ENCODE results near the gene ADAT3. TPM values are rescaled to one million over a fixed set of nuclear protein-coding genes. Genes with fewer than 3 reads are reported as not detected.

ADAT3 gene
- total and polyA plus RNA-seq, 8 donors = 4.2 to 75.9 (median 6.3) TPM

DNA sequence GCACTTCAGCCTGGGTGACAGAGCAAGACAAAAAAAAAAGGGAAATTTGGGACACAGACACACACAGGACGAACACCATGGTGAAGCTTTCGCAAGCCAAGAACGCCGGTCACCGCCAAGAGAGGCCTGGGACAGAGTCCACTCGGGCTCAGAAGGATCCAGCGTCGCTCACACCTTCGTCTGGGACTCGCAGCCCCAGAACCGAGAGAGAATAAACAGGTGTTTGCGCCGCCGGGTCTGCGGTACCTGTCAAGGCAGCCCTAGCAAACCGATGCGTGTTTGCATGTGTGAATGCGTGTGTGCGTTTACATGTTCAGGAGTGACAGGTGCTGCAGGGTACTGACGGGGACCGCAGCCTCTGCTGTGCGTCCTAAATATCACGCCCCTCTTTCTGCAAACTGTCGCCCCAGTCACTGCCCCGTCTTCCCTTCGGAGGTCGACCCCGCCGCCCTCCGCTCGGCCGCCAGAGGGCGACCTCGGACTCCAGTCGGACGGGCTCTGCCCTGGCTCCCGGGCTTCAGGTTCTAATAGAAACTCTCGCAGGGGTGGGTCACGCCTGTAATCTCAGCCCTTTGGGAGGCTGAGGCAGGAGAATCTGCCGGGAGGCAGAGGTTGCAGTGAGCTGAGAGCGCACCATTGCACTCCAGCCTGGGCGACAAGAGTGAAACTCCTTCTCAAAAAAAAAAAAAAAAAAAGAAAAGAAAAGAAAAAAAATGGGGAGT, 24.0 kb downstream of the ADAT3 start:
- Histone ChIP-seq H3K36me3 (peaks cover 10 to 19% (median 18%) of the 10 kb centered on the region in 4 donors), H3K4me3 (peak overlapping the region; percentile 32 to 47 (median 34)), H3K9me3 (peaks cover 0 to 5% (median 0%) of the 10 kb centered on the region in 4 donors), H3K27ac (peak overlapping the region in 1 of 5 donors; percentile 41), H3K27me3 (peaks cover 0 to 4% (median 0%) of the 10 kb centered on the region in 3 donors), H3K4me1 (peaks cover 11 to 17% (median 15%) of the 10 kb centered on the region in 4 donors)
- intact Hi-C loops (cut with DNase I; ENCODE audit: low total_unique reads) = no loop called here
- no peak for TF ChIP-seq EP300 (IDR thresholded peaks at IDR 0.05)
- TF ChIP-seq POLR2AphosphoS5 (IDR thresholded peaks at IDR 0.05) = peak in 1 of 3 donors; percentile 57
- TF ChIP-seq POLR2A (IDR thresholded peaks at IDR 0.05) = no peak
- TF ChIP-seq, protein P1, sequence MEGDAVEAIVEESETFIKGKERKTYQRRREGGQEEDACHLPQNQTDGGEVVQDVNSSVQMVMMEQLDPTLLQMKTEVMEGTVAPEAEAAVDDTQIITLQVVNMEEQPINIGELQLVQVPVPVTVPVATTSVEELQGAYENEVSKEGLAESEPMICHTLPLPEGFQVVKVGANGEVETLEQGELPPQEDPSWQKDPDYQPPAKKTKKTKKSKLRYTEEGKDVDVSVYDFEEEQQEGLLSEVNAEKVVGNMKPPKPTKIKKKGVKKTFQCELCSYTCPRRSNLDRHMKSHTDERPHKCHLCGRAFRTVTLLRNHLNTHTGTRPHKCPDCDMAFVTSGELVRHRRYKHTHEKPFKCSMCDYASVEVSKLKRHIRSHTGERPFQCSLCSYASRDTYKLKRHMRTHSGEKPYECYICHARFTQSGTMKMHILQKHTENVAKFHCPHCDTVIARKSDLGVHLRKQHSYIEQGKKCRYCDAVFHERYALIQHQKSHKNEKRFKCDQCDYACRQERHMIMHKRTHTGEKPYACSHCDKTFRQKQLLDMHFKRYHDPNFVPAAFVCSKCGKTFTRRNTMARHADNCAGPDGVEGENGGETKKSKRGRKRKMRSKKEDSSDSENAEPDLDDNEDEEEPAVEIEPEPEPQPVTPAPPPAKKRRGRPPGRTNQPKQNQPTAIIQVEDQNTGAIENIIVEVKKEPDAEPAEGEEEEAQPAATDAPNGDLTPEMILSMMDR (IDR thresholded peaks at IDR 0.05) = peak in 6 of 7 experiments; percentile 32 to 92 (median 88)
- WGBS, 5 donors = 6 to 14% (median 7%) methylated on average over 32 to 42 of the region's 42 CpGs
- DNase-seq = peak; percentile 88 to 92

DNA sequence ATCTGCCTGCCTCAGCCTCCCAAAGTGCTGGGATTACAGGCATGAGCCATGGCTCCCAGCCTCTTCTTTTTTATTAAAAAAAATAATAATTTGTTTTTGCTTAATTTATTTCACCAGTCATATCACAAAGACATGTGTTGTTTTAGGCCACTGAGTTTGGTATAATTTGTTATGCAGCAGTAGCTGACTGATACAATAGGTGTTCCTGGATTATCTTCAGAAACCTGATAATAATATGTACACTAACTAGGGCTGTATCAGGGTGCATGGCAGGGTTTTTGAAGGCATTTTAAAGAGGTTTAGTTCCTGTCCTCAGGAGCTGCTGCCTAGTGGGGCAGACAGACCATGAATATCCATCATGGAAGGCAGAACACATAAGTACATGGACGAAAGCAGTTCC, 26.2 kb downstream of the ADAT3 start:
- Histone ChIP-seq H3K4me3 (no peak overlapping the region), H3K9me3 (peaks cover 0 to 5% (median 0%) of the 10 kb centered on the region in 4 donors), H3K36me3 (no peaks in the 10 kb centered on the region), H3K27me3 (peaks cover 0 to 4% (median 0%) of the 10 kb centered on the region in 3 donors), H3K4me1 (peaks cover 11 to 22% (median 19%) of the 10 kb centered on the region in 4 donors), H3K27ac (no peak overlapping the region)
- no peak for DNase-seq
- TF ChIP-seq, protein P1 (IDR thresholded peaks at IDR 0.05) = no peak
- TF ChIP-seq POLR2A (IDR thresholded peaks at IDR 0.05) (no peak), EP300 (IDR thresholded peaks at IDR 0.05) (no peak), POLR2AphosphoS5 (IDR thresholded peaks at IDR 0.05) (no peak)
- intact Hi-C loops (cut with DNase I; ENCODE audit: low total_unique reads) = loop anchor here (10.0 kb wide), 2 partner anchors 83 to 143 kb away; partner anchors contain the start of gene BTBD2
- 83 to 100% (median 98%) methylated on average over 1 of the region's 1 CpG for WGBS, 5 donors

DNA sequence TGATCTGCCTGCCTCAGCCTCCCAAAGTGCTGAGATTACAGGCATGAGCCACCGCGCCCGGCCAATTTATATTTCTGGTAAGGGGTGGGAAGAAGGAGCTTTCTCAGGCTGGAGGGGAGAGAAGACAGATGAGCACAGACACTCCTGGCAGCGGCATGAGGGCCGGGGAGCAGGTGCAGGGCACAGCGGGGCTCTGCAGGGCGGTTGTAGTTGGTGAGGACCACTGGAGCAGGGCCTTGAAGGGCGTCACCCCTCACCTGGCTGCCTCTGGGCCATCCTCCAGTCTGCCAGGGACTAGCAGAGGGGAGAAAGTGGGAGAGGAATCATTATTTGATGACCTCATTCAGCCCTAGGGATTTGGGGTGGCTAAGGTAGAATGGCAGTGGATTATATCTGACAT, 27.2 kb downstream of the ADAT3 start:
- 78 to 92% (median 84%) methylated on average over 6 to 8 of the region's 8 CpGs for WGBS, 5 donors
- Histone ChIP-seq H3K9me3 (peaks cover 0 to 5% (median 0%) of the 10 kb centered on the region in 4 donors), H3K27me3 (peaks cover 0 to 4% (median 0%) of the 10 kb centered on the region in 3 donors), H3K27ac (no peak overlapping the region), H3K36me3 (no peaks in the 10 kb centered on the region), H3K4me3 (no peak overlapping the region), H3K4me1 (peaks cover 11 to 22% (median 19%) of the 10 kb centered on the region in 4 donors)
- intact Hi-C loops (cut with DNase I; ENCODE audit: low total_unique reads) = loop anchor here (10.0 kb wide), 2 partner anchors 82 to 142 kb away; partner anchors contain the start of gene BTBD2
- TF ChIP-seq, protein P1 (IDR thresholded peaks at IDR 0.05) = no peak
- no peak for TF ChIP-seq POLR2AphosphoS5 (IDR thresholded peaks at IDR 0.05)
- no peak for DNase-seq

DNA sequence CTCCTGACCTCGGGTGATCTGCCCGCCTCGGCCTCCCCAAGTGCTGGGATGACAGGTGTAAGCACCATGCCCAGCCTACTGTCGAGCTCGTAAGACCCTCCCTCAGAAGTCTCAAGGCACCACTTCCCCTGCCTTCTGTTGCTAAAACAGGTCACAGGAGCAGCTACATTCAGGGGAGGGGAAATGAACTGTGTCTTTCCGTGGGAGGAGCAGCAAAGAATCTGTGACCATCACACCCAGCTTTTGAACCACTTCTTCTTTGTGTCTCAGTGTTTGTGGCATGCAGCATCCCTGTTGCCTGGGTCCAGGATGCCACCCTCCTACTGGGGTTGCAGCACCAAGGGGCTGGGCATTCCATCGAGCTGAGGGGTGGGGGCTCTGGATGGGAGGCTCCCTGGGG, 28.0 kb downstream of the ADAT3 start:
- Histone ChIP-seq H3K27ac (no peak overlapping the region), H3K36me3 (no peaks in the 10 kb centered on the region), H3K27me3 (peaks cover 0 to 4% (median 0%) of the 10 kb centered on the region in 3 donors), H3K4me1 (peaks cover 11 to 22% (median 19%) of the 10 kb centered on the region in 4 donors), H3K4me3 (no peak overlapping the region), H3K9me3 (peaks cover 0 to 5% (median 0%) of the 10 kb centered on the region in 4 donors)
- TF ChIP-seq POLR2A (IDR thresholded peaks at IDR 0.05) = no peak
- TF ChIP-seq, protein P1 (IDR thresholded peaks at IDR 0.05) = no peak
- TF ChIP-seq POLR2AphosphoS5 (IDR thresholded peaks at IDR 0.05) = no peak
- no peak for TF ChIP-seq EP300 (IDR thresholded peaks at IDR 0.05)
- no peak for DNase-seq
- WGBS, 5 donors = 77 to 82% (median 77%) methylated on average over 7 of the region's 7 CpGs
- intact Hi-C loops (cut with DNase I; ENCODE audit: low total_unique reads) = loop anchor here (10.0 kb wide), 2 partner anchors 82 to 142 kb away; partner anchors contain the start of gene BTBD2

All from stomach (tissue), 9 donors.